K562 (cell line): ENCODE measurements around the gene LILRB3. TPM values are rescaled to one million over a fixed set of nuclear protein-coding genes. Genes with fewer than 3 reads are reported as not detected.

Experiments
- ELF2 ChIP-seq: fragments of 250-450 bp; sonication (Bioruptor Pico); IDR thresholded peaks from 2 replicates; pipeline ENCODE4 v1.5.0; 2021; ENCODE audit warnings: mild to moderate bottlenecking
- HDGF ChIP-seq: fragments of 450-650 bp; IDR thresholded peaks from 2 replicates; pipeline ENCODE4 v1.6.1; 2016
- HLTF ChIP-seq: fragments of 450-650 bp; IDR thresholded peaks from 2 replicates; pipeline ENCODE4 v1.6.1; 2016
- MBD2 ChIP-seq: sonication (generic); IDR thresholded peaks from 2 replicates; pipeline ENCODE4 v1.6.1; 2016; ENCODE audit warnings: low read depth, borderline replicate concordance
- NEUROD1 ChIP-seq: fragments of 150-350 bp; IDR thresholded peaks from 2 replicates; pipeline ENCODE4 v1.6.1; 2014; ENCODE audit warnings: borderline replicate concordance, low read length, low read depth; ENCODE audit not compliant: partially characterized antibody
- NFE2L1 ChIP-seq: fragments of 450-650 bp; IDR thresholded peaks from 2 replicates; pipeline ENCODE4 v1.6.1; 2016; ENCODE audit warnings: missing genetic modification characterization, low read depth, mild to moderate bottlenecking, missing compliant biosample characterization, moderate library complexity, borderline replicate concordance
- RBM39 ChIP-seq: fragments of 200-400 bp; formaldehyde crosslinking; optimal IDR thresholded peaks from 2 replicates; pipeline ENCODE3; 2018; ENCODE audit warnings: low read depth, low read length
- SAP30 ChIP-seq: fragments of 200-600 bp; sonication (generic); IDR thresholded peaks from 2 replicates; pipeline ENCODE4 v1.6.1; 2012; ENCODE audit warnings: borderline replicate concordance, low read depth, mild to moderate bottlenecking, moderate library complexity, low read length, control low read depth, inconsistent platforms; ENCODE audit not compliant: insufficient read depth, poor library complexity, severe bottlenecking
- SIN3B ChIP-seq: fragments of 450-650 bp; IDR thresholded peaks from 2 replicates; pipeline ENCODE4 v1.6.1; 2017; ENCODE audit warnings: low read depth, mild to moderate bottlenecking, moderate library complexity
- SMAD2 ChIP-seq: fragments of 150-350 bp; IDR thresholded peaks from 2 replicates; pipeline ENCODE4 v1.6.1; 2014; ENCODE audit warnings: low read depth, mild to moderate bottlenecking, low read length
- ZFP1 ChIP-seq: fragments of 450-650 bp; formaldehyde crosslinking; IDR thresholded peaks from 2 replicates; pipeline ENCODE4 v1.4.0; 2020; ENCODE audit warnings: mild to moderate bottlenecking, mixed read lengths
- ZNF197 ChIP-seq: fragments of 200-800 bp; sonication (Bioruptor generic); IDR thresholded peaks from 2 replicates; pipeline ENCODE4 v1.6.1; 2016; ENCODE audit warnings: low read depth, missing genetic modification characterization, missing compliant biosample characterization
- ZNF445 ChIP-seq: fragments of 250-450 bp; sonication (Bioruptor Pico); IDR thresholded peaks from 2 replicates; pipeline ENCODE4 v1.4.0; 2020; ENCODE audit warnings: low read depth, mild to moderate bottlenecking, moderate library complexity
- polyA plus RNA-seq, 8 experiments: library from polyadenylated mRNA; depleted of rRNA in 4 of 8; stranded (reverse) in 5 of 8; unstranded in 3 of 8; fragments of >200 nt; fragmentation: Nextera tagmentation in 2 of 8; fragmentation: Illumina TruSeq in 1 of 8; extraction: Ambion mirVana in 2 of 8; extraction: Trizol in 1 of 8; gene quantifications; 2 replicates each; pipeline versions ENCODE4 v1.2.1 to v1.2.3, GENCODE V29; 2011 to 2014; ENCODE audit warnings: inconsistent platforms in 1 of 8, missing spikeins in 1 of 8
- total RNA-seq, 7 experiments: library from RNA; depleted of rRNA in 6 of 7; stranded (reverse); fragments of >200 nt in 6 of 7; fragmentation: Illumina TruSeq in 2 of 7; extraction: Trizol in 2 of 7; gene quantifications; 2 replicates each; pipeline versions ENCODE4 v1.2.1 to v1.2.3, GENCODE V29; 2011 to 2021; ENCODE audit warnings: low replicate concordance in 1 of 7
- TF ChIP-seq, protein P1 (sequence below): IDR thresholded peaks from 2 replicates; pipeline ENCODE4 v1.6.1; 2011; ENCODE audit warnings: borderline replicate concordance, low read depth, mild to moderate bottlenecking, moderate library complexity, low read length; ENCODE audit not compliant: insufficient read depth, poor library complexity, severe bottlenecking
- TF ChIP-seq, protein P2 (sequence below): fragments of 450-650 bp; IDR thresholded peaks from 2 replicates; pipeline ENCODE4 v1.6.1; 2016; ENCODE audit warnings: low read depth
- TF ChIP-seq, protein P3 (sequence below): fragments of 250-450 bp; sonication (Bioruptor Pico); IDR thresholded peaks from 2 replicates; pipeline ENCODE4 v1.4.0; 2020; ENCODE audit warnings: mild to moderate bottlenecking

Gene LILRB3
- total and polyA plus RNA-seq, 9 of the 15 experiments (the other 6 are each of a cell fraction or from before 2014, with no cell fraction given) = 0.01 to 0.09 TPM; not detected in 7

DNA sequence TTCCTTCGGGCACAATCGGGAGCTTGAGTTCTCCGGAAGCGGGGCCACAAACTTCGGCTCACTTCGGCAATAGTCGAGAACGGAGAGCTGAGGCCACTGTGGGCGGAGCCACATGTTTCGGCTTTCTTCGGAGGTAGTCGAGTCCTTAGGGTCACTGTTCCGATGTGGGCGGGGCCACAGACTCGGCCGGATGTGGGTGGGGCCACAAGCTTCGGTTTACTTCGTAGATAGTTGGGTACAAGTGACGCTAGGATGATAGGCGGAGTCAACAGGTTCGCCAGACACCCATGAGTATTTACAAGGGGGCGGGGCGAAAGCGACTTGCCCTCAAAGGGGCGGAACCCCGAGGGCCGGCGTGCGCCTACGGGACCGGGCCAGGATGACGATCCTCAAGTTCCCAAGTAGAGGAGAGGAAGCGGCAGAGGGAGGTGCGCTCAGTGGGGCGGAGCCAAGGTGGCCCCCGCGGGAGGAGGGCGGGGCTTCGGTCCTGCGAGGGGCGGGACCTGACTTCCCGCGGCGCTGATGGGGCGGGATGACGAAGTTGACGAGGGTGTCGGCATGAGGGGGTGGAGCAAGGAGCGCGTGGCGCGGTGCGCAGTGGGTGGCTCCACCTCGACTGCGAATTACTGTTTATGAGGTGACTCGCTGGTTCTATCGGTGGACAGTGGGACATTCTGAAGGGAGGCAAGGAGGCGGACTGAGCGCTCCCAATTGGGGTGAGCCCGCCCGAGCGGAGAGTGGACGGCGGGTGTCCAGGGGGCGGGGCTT is 32.9 kb downstream of the LILRB3 start (continued):
- TF ChIP-seq NEUROD1 (peak; percentile 32), SIN3B (no peak), MBD2 (peak; percentile 36; the same call in 1 of the 2 replicates), HLTF (no peak), ZNF445 (CRISPR knock-in tag) (no peak), SMAD2 (no peak), HDGF (no peak; the same call in 1 of the 2 replicates), SAP30 (no peak), ZFP1 (CRISPR knock-in tag) (no peak), RBM39 (no peak), NFE2L1 (tag) (no peak), ELF2 (no peak), ZNF197 (CRISPR knock-in tag) (no peak)
- TF ChIP-seq, protein P1, sequence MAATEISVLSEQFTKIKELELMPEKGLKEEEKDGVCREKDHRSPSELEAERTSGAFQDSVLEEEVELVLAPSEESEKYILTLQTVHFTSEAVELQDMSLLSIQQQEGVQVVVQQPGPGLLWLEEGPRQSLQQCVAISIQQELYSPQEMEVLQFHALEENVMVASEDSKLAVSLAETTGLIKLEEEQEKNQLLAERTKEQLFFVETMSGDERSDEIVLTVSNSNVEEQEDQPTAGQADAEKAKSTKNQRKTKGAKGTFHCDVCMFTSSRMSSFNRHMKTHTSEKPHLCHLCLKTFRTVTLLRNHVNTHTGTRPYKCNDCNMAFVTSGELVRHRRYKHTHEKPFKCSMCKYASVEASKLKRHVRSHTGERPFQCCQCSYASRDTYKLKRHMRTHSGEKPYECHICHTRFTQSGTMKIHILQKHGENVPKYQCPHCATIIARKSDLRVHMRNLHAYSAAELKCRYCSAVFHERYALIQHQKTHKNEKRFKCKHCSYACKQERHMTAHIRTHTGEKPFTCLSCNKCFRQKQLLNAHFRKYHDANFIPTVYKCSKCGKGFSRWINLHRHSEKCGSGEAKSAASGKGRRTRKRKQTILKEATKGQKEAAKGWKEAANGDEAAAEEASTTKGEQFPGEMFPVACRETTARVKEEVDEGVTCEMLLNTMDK = no peak
- TF ChIP-seq, protein P2, sequence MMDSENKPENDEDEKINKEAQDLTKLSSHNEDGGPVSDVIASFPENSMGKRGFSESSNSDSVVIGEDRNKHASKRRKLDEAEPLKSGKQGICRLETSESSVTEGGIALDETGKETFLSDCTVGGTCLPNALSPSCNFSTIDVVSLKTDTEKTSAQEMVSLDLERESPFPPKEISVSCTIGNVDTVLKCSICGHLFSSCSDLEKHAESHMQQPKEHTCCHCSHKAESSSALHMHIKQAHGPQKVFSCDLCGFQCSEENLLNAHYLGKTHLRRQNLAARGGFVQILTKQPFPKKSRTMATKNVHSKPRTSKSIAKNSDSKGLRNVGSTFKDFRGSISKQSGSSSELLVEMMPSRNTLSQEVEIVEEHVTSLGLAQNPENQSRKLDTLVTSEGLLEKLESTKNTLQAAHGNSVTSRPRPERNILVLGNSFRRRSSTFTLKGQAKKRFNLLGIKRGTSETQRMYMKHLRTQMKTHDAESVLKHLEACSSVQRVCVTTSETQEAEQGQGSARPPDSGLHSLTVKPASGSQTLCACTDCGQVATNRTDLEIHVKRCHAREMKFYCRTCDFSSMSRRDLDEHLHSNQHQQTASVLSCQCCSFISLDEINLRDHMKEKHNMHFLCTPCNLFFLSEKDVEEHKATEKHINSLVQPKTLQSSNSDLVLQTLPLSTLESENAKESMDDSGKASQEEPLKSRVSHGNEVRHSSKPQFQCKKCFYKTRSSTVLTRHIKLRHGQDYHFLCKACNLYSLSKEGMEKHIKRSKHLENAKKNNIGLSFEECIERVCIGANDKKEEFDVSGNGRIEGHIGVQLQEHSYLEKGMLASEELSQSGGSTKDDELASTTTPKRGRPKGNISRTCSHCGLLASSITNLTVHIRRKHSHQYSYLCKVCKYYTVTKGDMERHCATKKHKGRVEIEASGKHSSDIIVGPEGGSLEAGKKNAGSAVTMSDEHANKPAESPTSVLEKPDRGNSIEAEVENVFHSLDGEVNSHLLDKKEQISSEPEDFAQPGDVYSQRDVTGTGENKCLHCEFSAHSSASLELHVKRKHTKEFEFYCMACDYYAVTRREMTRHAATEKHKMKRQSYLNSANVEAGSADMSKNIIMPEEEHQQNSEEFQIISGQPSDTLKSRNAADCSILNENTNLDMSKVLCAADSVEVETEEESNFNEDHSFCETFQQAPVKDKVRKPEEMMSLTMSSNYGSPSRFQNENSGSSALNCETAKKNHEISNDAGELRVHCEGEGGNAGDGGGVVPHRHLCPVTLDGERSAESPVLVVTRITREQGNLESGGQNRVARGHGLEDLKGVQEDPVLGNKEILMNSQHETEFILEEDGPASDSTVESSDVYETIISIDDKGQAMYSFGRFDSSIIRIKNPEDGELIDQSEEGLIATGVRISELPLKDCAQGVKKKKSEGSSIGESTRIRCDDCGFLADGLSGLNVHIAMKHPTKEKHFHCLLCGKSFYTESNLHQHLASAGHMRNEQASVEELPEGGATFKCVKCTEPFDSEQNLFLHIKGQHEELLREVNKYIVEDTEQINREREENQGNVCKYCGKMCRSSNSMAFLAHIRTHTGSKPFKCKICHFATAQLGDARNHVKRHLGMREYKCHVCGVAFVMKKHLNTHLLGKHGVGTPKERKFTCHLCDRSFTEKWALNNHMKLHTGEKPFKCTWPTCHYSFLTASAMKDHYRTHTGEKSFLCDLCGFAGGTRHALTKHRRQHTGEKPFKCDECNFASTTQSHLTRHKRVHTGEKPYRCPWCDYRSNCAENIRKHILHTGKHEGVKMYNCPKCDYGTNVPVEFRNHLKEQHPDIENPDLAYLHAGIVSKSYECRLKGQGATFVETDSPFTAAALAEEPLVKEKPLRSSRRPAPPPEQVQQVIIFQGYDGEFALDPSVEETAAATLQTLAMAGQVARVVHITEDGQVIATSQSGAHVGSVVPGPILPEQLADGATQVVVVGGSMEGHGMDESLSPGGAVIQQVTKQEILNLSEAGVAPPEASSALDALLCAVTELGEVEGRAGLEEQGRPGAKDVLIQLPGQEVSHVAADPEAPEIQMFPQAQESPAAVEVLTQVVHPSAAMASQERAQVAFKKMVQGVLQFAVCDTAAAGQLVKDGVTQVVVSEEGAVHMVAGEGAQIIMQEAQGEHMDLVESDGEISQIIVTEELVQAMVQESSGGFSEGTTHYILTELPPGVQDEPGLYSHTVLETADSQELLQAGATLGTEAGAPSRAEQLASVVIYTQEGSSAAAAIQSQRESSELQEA = no peak
- TF ChIP-seq, protein P3, sequence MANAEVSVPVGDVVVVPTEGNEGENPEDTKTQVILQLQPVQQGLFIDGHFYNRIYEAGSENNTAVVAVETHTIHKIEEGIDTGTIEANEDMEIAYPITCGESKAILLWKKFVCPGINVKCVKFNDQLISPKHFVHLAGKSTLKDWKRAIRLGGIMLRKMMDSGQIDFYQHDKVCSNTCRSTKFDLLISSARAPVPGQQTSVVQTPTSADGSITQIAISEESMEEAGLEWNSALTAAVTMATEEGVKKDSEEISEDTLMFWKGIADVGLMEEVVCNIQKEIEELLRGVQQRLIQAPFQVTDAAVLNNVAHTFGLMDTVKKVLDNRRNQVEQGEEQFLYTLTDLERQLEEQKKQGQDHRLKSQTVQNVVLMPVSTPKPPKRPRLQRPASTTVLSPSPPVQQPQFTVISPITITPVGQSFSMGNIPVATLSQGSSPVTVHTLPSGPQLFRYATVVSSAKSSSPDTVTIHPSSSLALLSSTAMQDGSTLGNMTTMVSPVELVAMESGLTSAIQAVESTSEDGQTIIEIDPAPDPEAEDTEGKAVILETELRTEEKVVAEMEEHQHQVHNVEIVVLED (CRISPR knock-in tag) = no peak
